Measurements from ENCODE around the gene TK1.

GRCh38 chr17:78202666-78203065 lies 15.8 kb upstream of the TK1 start:
- TF ChIP-seq CTCF (IDR thresholded peaks at IDR 0.05) (no peak), POLR2A (IDR thresholded peaks at IDR 0.05) (no peak), EP300 (IDR thresholded peaks at IDR 0.05; ENCODE audit: low read depth) (no peak)
